Skeletal muscle tissue (tissue), 4 donors: Measurements from ENCODE around the gene KCNMA1. TPM values are rescaled to one million over a fixed set of nuclear protein-coding genes. Genes with fewer than 3 reads are reported as not detected.

Source experiments
- H3K27ac ChIP-seq: one replicate; pipeline ENCODE4 v1.7.0; 2013; ENCODE audit warnings: mild to moderate bottlenecking, low read depth, low read length, inconsistent platforms
- H3K27me3 ChIP-seq, 3 donors: one replicate each; pipeline ENCODE4 v1.7.0; 2013; ENCODE audit warnings: low read length in 3 of 3; ENCODE audit not compliant: control insufficient read depth in 3 of 3, insufficient read depth in 3 of 3
- H3K36me3 ChIP-seq, 3 donors: one replicate each; pipeline ENCODE4 v1.7.0; 2013; ENCODE audit warnings: low read length in 3 of 3; ENCODE audit not compliant: control insufficient read depth in 3 of 3, insufficient read depth in 3 of 3
- H3K4me1 ChIP-seq, 3 donors: one replicate each; pipeline ENCODE4 v1.7.0; 2013; ENCODE audit warnings: low read length in 3 of 3, mild to moderate bottlenecking in 3 of 3; ENCODE audit not compliant: control insufficient read depth in 3 of 3, insufficient read depth in 3 of 3
- H3K4me3 ChIP-seq, 3 donors: one replicate each; pipeline ENCODE4 v1.7.0; 2013; ENCODE audit warnings: low read length in 3 of 3
- H3K9ac ChIP-seq, 3 donors: one replicate each; pipeline ENCODE4 v1.7.0; 2013; ENCODE audit warnings: low read length in 3 of 3, mild to moderate bottlenecking in 3 of 3, moderate library complexity in 2 of 3, low read depth in 1 of 3
- H3K9me3 ChIP-seq, 3 donors: one replicate each; pipeline ENCODE4 v1.7.0; 2013; ENCODE audit warnings: low read length in 3 of 3; ENCODE audit not compliant: control insufficient read depth in 3 of 3
- total RNA-seq: library from RNA; depleted of rRNA; stranded (reverse); fragments of >200 nt; gene quantifications from one replicate; pipeline ENCODE4 v1.2.3, GENCODE V29; 2014
- donor health status: Osteomylitis.

Gene KCNMA1
- total RNA-seq, 1 donor from 2014 or later, result 18.8 TPM

- Histone ChIP-seq H3K4me1 (no peaks in the 10 kb centered on the region), H3K27me3 (no peaks in the 10 kb centered on the region), H3K27ac (no peak overlapping the region), H3K9ac (no peak overlapping the region), H3K4me3 (no peak overlapping the region), H3K36me3 (no peaks in the 10 kb centered on the region), H3K9me3 (no peaks in the 10 kb centered on the region)
Observed at GRCh38 chr10:76871697-76872295, 765.8 kb downstream of the KCNMA1 start.

GRCh38 chr10:76869931-76870330 is 767.7 kb downstream of the KCNMA1 start:
- no peak overlapping the region for H3K27ac ChIP-seq
- H3K36me3 ChIP-seq, result no peaks in the 10 kb centered on the region
- no peaks in the 10 kb centered on the region for H3K27me3 ChIP-seq
- no peaks in the 10 kb centered on the region for H3K9me3 ChIP-seq
- H3K9ac ChIP-seq, result no peak overlapping the region
- H3K4me1 ChIP-seq, result no peaks in the 10 kb centered on the region
- H3K4me3 ChIP-seq, result no peak overlapping the region

- Histone ChIP-seq H3K4me3 (no peak overlapping the region), H3K9ac (no peak overlapping the region), H3K36me3 (no peaks in the 10 kb centered on the region), H3K4me1 (no peaks in the 10 kb centered on the region), H3K27ac (no peak overlapping the region), H3K27me3 (no peaks in the 10 kb centered on the region), H3K9me3 (no peaks in the 10 kb centered on the region)
Observed at GRCh38 chr10:76868098-76868977, 769.3 kb downstream of the KCNMA1 start.

GRCh38 chr10:76866841-76867586 is 770.6 kb downstream of the KCNMA1 start:
- no peaks in the 10 kb centered on the region for H3K36me3 ChIP-seq
- no peaks in the 10 kb centered on the region for H3K27me3 ChIP-seq
- H3K9me3 ChIP-seq, result no peaks in the 10 kb centered on the region
- H3K9ac ChIP-seq, result no peak overlapping the region
- H3K4me1 ChIP-seq, result no peaks in the 10 kb centered on the region
- no peak overlapping the region for H3K27ac ChIP-seq
- no peak overlapping the region for H3K4me3 ChIP-seq

- no peaks in the 10 kb centered on the region for H3K9me3 ChIP-seq
- no peaks in the 10 kb centered on the region for H3K27me3 ChIP-seq
- H3K27ac ChIP-seq, result no peak overlapping the region
- no peak overlapping the region for H3K9ac ChIP-seq
- no peak overlapping the region for H3K4me3 ChIP-seq
- no peaks in the 10 kb centered on the region for H3K4me1 ChIP-seq
- H3K36me3 ChIP-seq, result no peaks in the 10 kb centered on the region
Observed at GRCh38 chr10:76864922-76865321, 772.7 kb downstream of the KCNMA1 start.

- Histone ChIP-seq H3K27me3 (no peaks in the 10 kb centered on the region), H3K4me3 (no peak overlapping the region), H3K9me3 (peaks cover 0 to 3% (median 0%) of the 10 kb centered on the region in 3 donors), H3K9ac (no peak overlapping the region), H3K27ac (no peak overlapping the region), H3K36me3 (no peaks in the 10 kb centered on the region), H3K4me1 (no peaks in the 10 kb centered on the region)
Observed at GRCh38 chr10:76858721-76859120, 778.9 kb downstream of the KCNMA1 start.

- no peak overlapping the region for H3K4me3 ChIP-seq
- H3K9ac ChIP-seq, result no peak overlapping the region
- H3K27me3 ChIP-seq, result no peaks in the 10 kb centered on the region
- no peaks in the 10 kb centered on the region for H3K36me3 ChIP-seq
- H3K27ac ChIP-seq, result no peak overlapping the region
- no peaks in the 10 kb centered on the region for H3K9me3 ChIP-seq
- no peaks in the 10 kb centered on the region for H3K4me1 ChIP-seq
Observed at GRCh38 chr10:76840802-76841201, 796.8 kb downstream of the KCNMA1 start.

- no peaks in the 10 kb centered on the region for H3K4me1 ChIP-seq
- no peaks in the 10 kb centered on the region for H3K36me3 ChIP-seq
- no peaks in the 10 kb centered on the region for H3K27me3 ChIP-seq
- no peaks in the 10 kb centered on the region for H3K9me3 ChIP-seq
- H3K4me3 ChIP-seq, result no peak overlapping the region
- no peak overlapping the region for H3K9ac ChIP-seq
- H3K27ac ChIP-seq, result no peak overlapping the region
Observed at GRCh38 chr10:76839276-76839675, 798.3 kb downstream of the KCNMA1 start.

- no peak overlapping the region for H3K9ac ChIP-seq
- no peaks in the 10 kb centered on the region for H3K27me3 ChIP-seq
- H3K27ac ChIP-seq, result no peak overlapping the region
- H3K36me3 ChIP-seq, result no peaks in the 10 kb centered on the region
- H3K9me3 ChIP-seq, result no peaks in the 10 kb centered on the region
- no peaks in the 10 kb centered on the region for H3K4me1 ChIP-seq
- H3K4me3 ChIP-seq, result no peak overlapping the region
Observed at GRCh38 chr10:76830218-76830617, 807.4 kb downstream of the KCNMA1 start.

GRCh38 chr10:76829724-76830123 is 807.9 kb downstream of the KCNMA1 start:
- Histone ChIP-seq H3K9ac (no peak overlapping the region), H3K4me3 (no peak overlapping the region), H3K36me3 (no peaks in the 10 kb centered on the region), H3K27ac (no peak overlapping the region), H3K9me3 (no peaks in the 10 kb centered on the region), H3K4me1 (no peaks in the 10 kb centered on the region), H3K27me3 (no peaks in the 10 kb centered on the region)
